Measurements from ENCODE around the gene KLRG1. TPM values are rescaled to one million over a fixed set of nuclear protein-coding genes. Genes with fewer than 3 reads are reported as not detected.

KLRG1 gene
- total RNA-seq = 1 to 10 TPM; 1.7 to 3.0 TPM

GRCh38 chr12:8989413-8989812, at the start of gene KLRG1:
TSS of gene KLRG1 (plus strand) at chr12:8989546. CDS start at chr12:8989636, 90 bp downstream.

GRCh38 chr12:8949342-8950220, 39.8 kb upstream of the KLRG1 start, which contains the start of gene M6PR:
TSS of gene M6PR (minus strand) at chr12:8949645. CDS start at chr12:8946404, 3,241 bp downstream.

Other genes with a start within 250 kb of the KLRG1 start
- gene A2ML1, start 166.9 kb upstream of the KLRG1 start, total RNA-seq = under 1 TPM in 1 of 2 donors, not detected in 1; under 0.01 TPM
- gene PHC1, start 75.0 kb upstream of the KLRG1 start, total RNA-seq = 10 to 100 TPM; 16.5 to 28.0 TPM
- 100 to 1,000 TPM; 348 to 651 TPM for gene M6PR, start 39.9 kb upstream of the KLRG1 start, total RNA-seq
- 10 to 100 TPM in 1 of 2 donors, 1 to 10 TPM in 1; 7.6 to 29.6 TPM for gene A2M, start 126.4 kb downstream of the KLRG1 start, total RNA-seq
- gene PZP, start 218.8 kb downstream of the KLRG1 start, total RNA-seq = not detected

Data from melanocyte of skin (primary cell).